Subcutaneous adipose tissue (tissue), 4 donors: Measurements from ENCODE around the gene SFMBT2. TPM values are rescaled to one million over a fixed set of nuclear protein-coding genes. Genes with fewer than 3 reads are reported as not detected.

Experiments
- total RNA-seq, 4 donors: library from RNA; depleted of rRNA; stranded (reverse); fragments of >200 nt; gene quantifications; one replicate each; pipeline ENCODE4 v1.1.0, GENCODE V29; 2016
- TF ChIP-seq, protein P1 (sequence below): fragments of 450-650 bp; IDR thresholded peaks from one replicate; pipeline ENCODE4 v1.5.1; 2016; ENCODE audit warnings: low read depth, mild to moderate bottlenecking, control low read depth, antibody characterized with exemption, moderate library complexity

The SFMBT2 gene
- total RNA-seq, 4 donors from 2014 or later = 3.7 to 11.7 (median 7.0) TPM

DNA sequence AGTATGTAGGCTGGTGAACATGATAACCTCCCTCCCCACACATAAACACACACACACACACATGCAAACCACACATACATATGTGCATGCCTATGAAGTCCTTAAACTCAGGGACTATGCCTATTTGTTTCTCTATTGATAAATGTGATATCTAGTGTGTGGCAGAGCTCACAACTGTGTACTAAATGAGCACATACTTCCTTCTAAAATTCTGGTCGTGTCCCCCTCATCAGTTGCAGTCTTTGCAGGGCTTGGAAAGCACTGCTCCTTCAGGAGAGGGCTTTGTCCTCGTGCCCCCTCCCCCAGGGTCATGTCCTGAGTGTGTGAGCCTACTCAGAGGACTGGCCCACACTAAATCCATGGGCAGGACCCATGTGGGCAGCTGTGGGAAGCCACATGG, 94.0 kb downstream of the SFMBT2 start:
- TF ChIP-seq, protein P1, sequence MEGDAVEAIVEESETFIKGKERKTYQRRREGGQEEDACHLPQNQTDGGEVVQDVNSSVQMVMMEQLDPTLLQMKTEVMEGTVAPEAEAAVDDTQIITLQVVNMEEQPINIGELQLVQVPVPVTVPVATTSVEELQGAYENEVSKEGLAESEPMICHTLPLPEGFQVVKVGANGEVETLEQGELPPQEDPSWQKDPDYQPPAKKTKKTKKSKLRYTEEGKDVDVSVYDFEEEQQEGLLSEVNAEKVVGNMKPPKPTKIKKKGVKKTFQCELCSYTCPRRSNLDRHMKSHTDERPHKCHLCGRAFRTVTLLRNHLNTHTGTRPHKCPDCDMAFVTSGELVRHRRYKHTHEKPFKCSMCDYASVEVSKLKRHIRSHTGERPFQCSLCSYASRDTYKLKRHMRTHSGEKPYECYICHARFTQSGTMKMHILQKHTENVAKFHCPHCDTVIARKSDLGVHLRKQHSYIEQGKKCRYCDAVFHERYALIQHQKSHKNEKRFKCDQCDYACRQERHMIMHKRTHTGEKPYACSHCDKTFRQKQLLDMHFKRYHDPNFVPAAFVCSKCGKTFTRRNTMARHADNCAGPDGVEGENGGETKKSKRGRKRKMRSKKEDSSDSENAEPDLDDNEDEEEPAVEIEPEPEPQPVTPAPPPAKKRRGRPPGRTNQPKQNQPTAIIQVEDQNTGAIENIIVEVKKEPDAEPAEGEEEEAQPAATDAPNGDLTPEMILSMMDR = no peak

DNA sequence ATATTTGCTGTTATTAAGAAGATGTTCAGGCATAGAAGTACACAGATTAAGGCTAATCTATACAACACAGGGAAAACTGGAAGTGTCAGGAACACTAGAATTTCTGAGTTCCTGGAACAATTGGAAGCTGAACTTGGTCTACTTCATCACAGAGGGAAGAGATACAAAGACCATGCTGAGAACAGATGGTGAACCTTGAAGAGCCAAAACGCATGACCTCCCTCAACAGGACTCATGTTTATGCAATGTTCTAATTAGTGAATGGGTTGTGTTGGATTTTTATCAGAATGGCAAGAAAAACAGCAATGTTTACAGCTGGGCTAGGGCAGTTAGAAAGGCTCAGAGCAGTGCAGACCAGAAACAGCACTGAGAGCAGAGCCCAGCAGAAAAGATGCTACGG, 94.9 kb downstream of the SFMBT2 start:
- TF ChIP-seq, protein P1 = no peak

DNA sequence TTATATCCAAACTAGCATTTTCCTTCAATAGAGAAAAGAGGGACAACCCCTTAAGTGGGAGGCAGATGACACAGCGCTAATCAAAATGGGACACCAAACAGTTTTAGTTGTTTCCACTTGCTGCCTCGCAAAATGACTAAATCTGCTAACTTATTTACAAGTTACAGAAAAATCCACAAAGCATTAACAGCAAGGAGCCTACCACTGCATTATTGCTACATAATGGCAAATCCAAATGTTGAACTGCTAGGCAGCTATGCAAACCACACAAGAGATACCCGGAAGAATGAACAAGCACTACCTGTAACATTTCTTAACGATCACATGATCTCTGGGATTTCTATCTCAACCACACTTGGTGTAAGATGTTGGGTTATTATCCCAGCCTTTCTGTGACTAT, 96.7 kb downstream of the SFMBT2 start:
- TF ChIP-seq, protein P1 = no peak

DNA sequence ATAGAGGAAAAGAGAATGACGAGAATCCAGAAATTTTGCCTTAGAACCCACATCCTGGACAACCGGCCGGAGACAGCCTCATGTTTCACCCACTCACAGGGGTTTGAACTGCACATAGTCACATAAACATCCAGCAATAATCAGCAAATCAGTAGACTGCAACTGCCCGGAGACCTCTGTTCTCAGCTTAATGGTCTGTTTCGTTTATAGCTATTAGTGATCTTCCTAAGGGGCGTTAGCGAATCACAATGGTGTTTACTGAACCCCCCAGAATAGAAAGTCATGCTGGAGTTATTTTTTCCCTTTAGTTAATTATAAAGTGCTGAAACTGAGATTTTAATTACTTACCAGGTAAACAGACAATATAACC, 98.4 kb downstream of the SFMBT2 start:
- TF ChIP-seq, protein P1 = no peak

DNA sequence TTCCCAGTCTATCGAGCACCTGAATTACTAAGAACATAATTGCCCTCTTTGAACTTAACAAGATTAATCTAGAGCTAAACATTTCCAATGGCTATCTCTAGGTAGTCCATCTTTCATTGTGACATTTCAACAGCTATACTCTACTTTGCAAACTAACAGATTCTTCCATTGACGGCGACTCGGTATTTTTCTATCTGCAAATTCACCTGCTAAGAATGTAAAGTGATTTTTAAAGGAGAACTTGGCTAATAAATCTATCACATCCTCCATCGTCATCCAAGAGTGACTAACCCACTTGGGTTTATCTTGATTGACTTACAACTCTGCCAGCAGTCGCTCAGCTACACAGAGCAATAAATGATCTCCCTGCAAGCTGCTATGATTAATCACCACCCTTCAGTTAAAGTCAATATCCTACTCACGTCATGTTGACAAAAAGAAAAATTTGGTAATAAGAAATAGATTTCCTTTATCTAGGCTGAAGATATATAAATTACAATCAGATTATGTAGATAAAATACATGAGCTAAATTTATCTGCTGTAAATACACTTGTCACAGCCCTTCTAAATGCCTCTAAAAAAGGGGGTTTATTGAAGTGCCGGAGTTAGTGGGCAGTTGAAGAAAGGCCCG, 99.5 kb downstream of the SFMBT2 start:
- TF ChIP-seq, protein P1 = no peak

DNA sequence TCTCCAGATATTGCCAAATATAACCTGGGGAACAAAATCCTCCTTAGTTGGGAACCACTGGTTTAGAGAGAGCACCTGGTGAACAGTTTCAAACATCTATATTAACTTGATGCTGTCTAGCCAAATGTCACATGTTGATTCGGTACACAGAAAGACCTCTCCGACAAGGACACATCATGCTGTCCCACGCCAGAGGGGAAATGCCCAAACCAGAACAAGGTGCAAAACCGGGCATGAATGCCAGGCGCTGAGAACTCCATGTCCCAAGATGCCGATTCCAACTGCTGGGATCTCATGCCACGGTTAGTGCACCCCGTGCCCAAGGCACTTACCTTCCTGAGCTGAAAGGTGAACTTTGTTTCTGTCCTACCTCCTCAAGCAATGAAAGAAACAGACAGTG, 100.8 kb downstream of the SFMBT2 start:
- TF ChIP-seq, protein P1 = no peak

DNA sequence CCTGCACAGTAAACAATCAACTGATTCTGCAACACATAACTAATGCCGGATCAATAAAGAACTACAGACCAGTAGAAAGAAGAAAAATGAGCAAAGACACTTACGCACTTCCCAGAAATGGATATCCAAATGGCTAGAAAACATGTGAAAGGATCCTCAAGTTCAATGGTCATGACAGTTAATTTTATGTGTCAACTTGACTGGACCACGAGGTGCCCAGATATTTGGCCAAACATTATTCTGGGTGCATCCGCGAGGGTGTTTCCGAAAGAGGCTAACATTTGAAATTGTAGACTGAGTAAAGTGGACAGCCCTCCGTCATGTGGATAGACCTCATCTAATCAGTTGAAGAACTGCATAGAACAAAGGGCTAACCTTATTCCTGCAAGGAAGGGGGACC, 102.0 kb downstream of the SFMBT2 start:
- TF ChIP-seq, protein P1 = no peak
